K562 (cell line): ENCODE results near the gene RAB4B. TPM values are rescaled to one million over a fixed set of nuclear protein-coding genes. Genes with fewer than 3 reads are reported as not detected.

Experiments
- BACH1 ChIP-seq: fragments of 200-800 bp; sonication (Bioruptor generic); IDR thresholded peaks from 2 replicates; pipeline ENCODE4 v1.6.1; 2016; ENCODE audit warnings: missing genetic modification characterization, missing compliant biosample characterization
- CBX5 ChIP-seq: IDR thresholded peaks from 2 replicates; pipeline ENCODE4 v1.6.1; 2014; ENCODE audit warnings: low read depth, borderline replicate concordance
- CHD1 ChIP-seq: fragments of 200-600 bp; sonication (generic); IDR thresholded peaks from one replicate; pipeline ENCODE4 v1.6.1; 2012; ENCODE audit warnings: mild to moderate bottlenecking, moderate library complexity, low read length, inconsistent platforms
- DIDO1 ChIP-seq: fragments of 450-650 bp; IDR thresholded peaks from 2 replicates; pipeline ENCODE4 v1.6.1; 2016; ENCODE audit warnings: low read depth, missing biosample characterization, missing genetic modification characterization
- EP300 ChIP-seq: IDR thresholded peaks from 2 replicates; pipeline ENCODE4 v1.6.1; 2012; ENCODE audit warnings: low read length, improper control_type of control experiment
- FUS ChIP-seq: fragments of 200-400 bp; formaldehyde crosslinking; optimal IDR thresholded peaks from 2 replicates; pipeline ENCODE3; 2017; ENCODE audit warnings: low read depth, low read length
- HNRNPH1 ChIP-seq: fragments of 200-400 bp; formaldehyde crosslinking; optimal IDR thresholded peaks from 2 replicates; pipeline ENCODE3; 2017; ENCODE audit warnings: low read depth, mild to moderate bottlenecking, low read length, moderate library complexity
- KAT8 ChIP-seq: fragments of 450-650 bp; IDR thresholded peaks from 2 replicates; pipeline ENCODE4 v1.6.1; 2016; ENCODE audit warnings: low read depth, mild to moderate bottlenecking
- KDM1A ChIP-seq, 2 experiments: fragments of 450-650 bp; IDR thresholded peaks; 2 replicates each; pipeline ENCODE4 v1.6.1; 2016; ENCODE audit warnings: mild to moderate bottlenecking in 2 of 2
- MBD2 ChIP-seq: sonication (generic); IDR thresholded peaks from 2 replicates; pipeline ENCODE4 v1.6.1; 2016; ENCODE audit warnings: low read depth, borderline replicate concordance
- MCM5 ChIP-seq: fragments of 450-650 bp; IDR thresholded peaks from 2 replicates; pipeline ENCODE4 v1.6.1; 2016; ENCODE audit warnings: low read depth
- NBN ChIP-seq: fragments of 450-650 bp; IDR thresholded peaks from 2 replicates; pipeline ENCODE4 v1.6.1; 2016; ENCODE audit warnings: low read depth, mild to moderate bottlenecking
- NR1H2 ChIP-seq: sonication (generic); formaldehyde crosslinking; IDR thresholded peaks from 2 replicates; pipeline ENCODE4 v1.4.0; 2020; ENCODE audit warnings: mild to moderate bottlenecking, missing genetic modification reagents
- POLR2H ChIP-seq: IDR thresholded peaks from 2 replicates; pipeline ENCODE4 v1.6.1; 2016; ENCODE audit warnings: missing genetic modification characterization, low read depth, mild to moderate bottlenecking, control low read depth, missing compliant biosample characterization, moderate library complexity
- PYGO2 ChIP-seq: fragments of 450-650 bp; IDR thresholded peaks from 2 replicates; pipeline ENCODE4 v1.6.1; 2016; ENCODE audit warnings: mild to moderate bottlenecking, missing genetic modification characterization, moderate library complexity, missing compliant biosample characterization
- RUNX1 ChIP-seq: sonication (generic); IDR thresholded peaks from 2 replicates; pipeline ENCODE4 v1.6.1; 2016; ENCODE audit warnings: antibody characterized with exemption, low read depth
- SAFB ChIP-seq: fragments of 200-400 bp; formaldehyde crosslinking; IDR thresholded peaks from 2 replicates; pipeline ENCODE4 v1.6.1; 2017; ENCODE audit warnings: low read depth, low read length, borderline replicate concordance
- STAG1 ChIP-seq: sonication (generic); formaldehyde crosslinking; IDR thresholded peaks from 2 replicates; pipeline ENCODE4 v1.5.0; 2020; ENCODE audit warnings: missing genetic modification reagents, borderline replicate concordance
- TAF15 ChIP-seq: fragments of 200-400 bp; formaldehyde crosslinking; IDR thresholded peaks from 2 replicates; pipeline ENCODE4 v1.6.1; 2017; ENCODE audit warnings: mild to moderate bottlenecking, low read depth, low read length, moderate library complexity
- TCF3 ChIP-seq: sonication (generic); formaldehyde crosslinking; IDR thresholded peaks from 2 replicates; pipeline ENCODE4 v1.4.0; 2020; ENCODE audit warnings: mild to moderate bottlenecking, missing genetic modification reagents
- ZKSCAN8 ChIP-seq: fragments of 200-800 bp; sonication (Bioruptor generic); IDR thresholded peaks from 2 replicates; pipeline ENCODE4 v1.6.1; 2016; ENCODE audit warnings: missing genetic modification characterization, missing compliant biosample characterization
- ZNF140 ChIP-seq: fragments of 250-450 bp; sonication (Bioruptor Pico); IDR thresholded peaks from 2 replicates; pipeline ENCODE4 v1.8.0; 2021; ENCODE audit warnings: moderate library complexity, mild to moderate bottlenecking, inconsistent platforms
- ZNF561 ChIP-seq: fragments of 450-650 bp; formaldehyde crosslinking; conservative IDR thresholded peaks from 2 replicates; pipeline ENCODE4 v1.4.0; 2020; ENCODE audit warnings: mild to moderate bottlenecking, moderate library complexity
- ZNF584 ChIP-seq: fragments of 200-800 bp; sonication (Bioruptor generic); IDR thresholded peaks from 2 replicates; pipeline ENCODE4 v1.6.1; 2016; ENCODE audit warnings: low read depth, mild to moderate bottlenecking, missing genetic modification characterization, missing compliant biosample characterization
- ZNF699 ChIP-seq: fragments of 250-450 bp; sonication (Bioruptor Pico); IDR thresholded peaks from 2 replicates; pipeline ENCODE4 v1.8.0; 2021; ENCODE audit warnings: mild to moderate bottlenecking, moderate library complexity; ENCODE audit not compliant: insufficient replicate concordance
- polyA plus RNA-seq, 8 experiments: library from polyadenylated mRNA; depleted of rRNA in 4 of 8; stranded (reverse) in 5 of 8; unstranded in 3 of 8; fragments of >200 nt; fragmentation: Nextera tagmentation in 2 of 8; fragmentation: Illumina TruSeq in 1 of 8; extraction: Ambion mirVana in 2 of 8; extraction: Trizol in 1 of 8; gene quantifications; 2 replicates each; pipeline versions ENCODE4 v1.2.1 to v1.2.3, GENCODE V29; 2011 to 2014; ENCODE audit warnings: inconsistent platforms in 1 of 8, missing spikeins in 1 of 8
- total RNA-seq, 7 experiments: library from RNA; depleted of rRNA in 6 of 7; stranded (reverse); fragments of >200 nt in 6 of 7; fragmentation: Illumina TruSeq in 2 of 7; extraction: Trizol in 2 of 7; gene quantifications; 2 replicates each; pipeline versions ENCODE4 v1.2.1 to v1.2.3, GENCODE V29; 2011 to 2021; ENCODE audit warnings: low replicate concordance in 1 of 7
- TF ChIP-seq, protein P1 (sequence below): IDR thresholded peaks from 2 replicates; pipeline ENCODE4 v1.6.1; 2011; ENCODE audit not compliant: insufficient read length; ENCODE audit errors: extremely low read depth
- TF ChIP-seq, protein P2 (sequence below): fragments of 450-650 bp; IDR thresholded peaks from 2 replicates; pipeline ENCODE4 v1.7.0; 2016; ENCODE audit warnings: borderline replicate concordance
- TF ChIP-seq, protein P3 (sequence below): sonication (generic); formaldehyde crosslinking; IDR thresholded peaks from 2 replicates; pipeline ENCODE4 v1.8.0; 2022; ENCODE audit warnings: missing genetic modification reagents, mild to moderate bottlenecking, borderline replicate concordance

The RAB4B gene
- total and polyA plus RNA-seq, 9 of the 15 experiments (the other 6 are each of a cell fraction or from before 2014, with no cell fraction given): 0.28 to 20.4 (median 9.0) TPM

DNA sequence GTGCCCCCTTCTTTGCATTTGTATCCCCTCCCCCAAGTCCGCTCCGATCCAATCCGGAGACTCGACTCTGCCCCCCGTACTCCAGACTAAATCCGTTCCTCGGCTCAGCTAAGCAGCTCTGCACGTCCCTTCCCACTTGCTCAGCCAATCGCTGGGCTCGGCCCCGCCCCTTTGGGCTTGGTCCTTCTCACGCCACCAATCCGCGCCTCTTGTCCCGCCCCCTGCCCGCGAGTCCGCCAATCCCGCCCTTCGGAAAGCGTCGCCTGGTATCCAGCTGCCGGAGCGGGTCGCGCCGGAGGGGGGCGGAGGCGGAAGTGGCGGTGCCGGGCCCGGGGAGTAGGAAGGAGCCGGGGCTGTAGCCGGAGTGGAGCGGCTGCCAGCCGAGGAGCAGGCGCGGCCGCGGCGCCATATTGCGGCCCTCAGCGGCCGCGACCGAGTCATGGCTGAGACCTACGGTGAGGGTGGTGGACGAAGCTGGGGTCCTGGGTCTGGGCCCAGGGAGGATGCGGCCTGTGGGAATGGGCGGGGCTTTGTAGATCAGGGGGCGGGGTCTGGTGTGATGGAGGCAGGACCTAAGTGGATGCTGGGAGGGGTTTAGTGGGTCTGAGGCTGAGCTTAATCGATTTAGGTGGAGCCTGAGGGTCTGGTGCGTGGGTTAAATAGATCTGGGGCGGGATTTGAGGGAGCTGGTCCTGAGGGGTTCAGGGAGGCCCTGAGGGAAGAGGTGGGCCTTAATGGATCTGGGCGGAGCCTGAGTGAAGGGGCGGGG is at the start of gene RAB4B (continued):
- TF ChIP-seq BACH1 (tag) (no peak), NBN (no peak), FUS (no peak), CHD1 (no peak), DIDO1 (tag) (0 out of 2 replicates have a peak, but pooled peaks have one; percentile 0), MCM5 (no peak), KDM1A (IDR thresholded peaks at IDR 0.05) (no peak; a peak in 1 of 4 replicates), ZNF584 (CRISPR knock-in tag) (no peak), POLR2H (peak; percentile 44; the same call in 1 of the 2 replicates), ZKSCAN8 (no peak), CBX5 (no peak), ZNF699 (CRISPR knock-in tag) (no peak), ZNF140 (CRISPR knock-in tag) (no peak), TAF15 (no peak), NR1H2 (CRISPR knock-in tag) (peak; percentile 37; the same call in 1 of the 2 replicates), RUNX1 (no peak), ZNF561 (CRISPR knock-in tag) (no peak), MBD2 (peak; percentile 99), EP300 (no peak), TCF3 (0 out of 2 replicates have a peak, but pooled peaks have one; percentile 28), PYGO2 (tag) (no peak), KAT8 (no peak), HNRNPH1 (no peak), SAFB (no peak), STAG1 (CRISPR knock-in tag) (no peak)
- TF ChIP-seq, protein P1, sequence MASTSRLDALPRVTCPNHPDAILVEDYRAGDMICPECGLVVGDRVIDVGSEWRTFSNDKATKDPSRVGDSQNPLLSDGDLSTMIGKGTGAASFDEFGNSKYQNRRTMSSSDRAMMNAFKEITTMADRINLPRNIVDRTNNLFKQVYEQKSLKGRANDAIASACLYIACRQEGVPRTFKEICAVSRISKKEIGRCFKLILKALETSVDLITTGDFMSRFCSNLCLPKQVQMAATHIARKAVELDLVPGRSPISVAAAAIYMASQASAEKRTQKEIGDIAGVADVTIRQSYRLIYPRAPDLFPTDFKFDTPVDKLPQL: no peak
- TF ChIP-seq, protein P2, sequence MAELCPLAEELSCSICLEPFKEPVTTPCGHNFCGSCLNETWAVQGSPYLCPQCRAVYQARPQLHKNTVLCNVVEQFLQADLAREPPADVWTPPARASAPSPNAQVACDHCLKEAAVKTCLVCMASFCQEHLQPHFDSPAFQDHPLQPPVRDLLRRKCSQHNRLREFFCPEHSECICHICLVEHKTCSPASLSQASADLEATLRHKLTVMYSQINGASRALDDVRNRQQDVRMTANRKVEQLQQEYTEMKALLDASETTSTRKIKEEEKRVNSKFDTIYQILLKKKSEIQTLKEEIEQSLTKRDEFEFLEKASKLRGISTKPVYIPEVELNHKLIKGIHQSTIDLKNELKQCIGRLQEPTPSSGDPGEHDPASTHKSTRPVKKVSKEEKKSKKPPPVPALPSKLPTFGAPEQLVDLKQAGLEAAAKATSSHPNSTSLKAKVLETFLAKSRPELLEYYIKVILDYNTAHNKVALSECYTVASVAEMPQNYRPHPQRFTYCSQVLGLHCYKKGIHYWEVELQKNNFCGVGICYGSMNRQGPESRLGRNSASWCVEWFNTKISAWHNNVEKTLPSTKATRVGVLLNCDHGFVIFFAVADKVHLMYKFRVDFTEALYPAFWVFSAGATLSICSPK: no peak
- TF ChIP-seq, protein P3, sequence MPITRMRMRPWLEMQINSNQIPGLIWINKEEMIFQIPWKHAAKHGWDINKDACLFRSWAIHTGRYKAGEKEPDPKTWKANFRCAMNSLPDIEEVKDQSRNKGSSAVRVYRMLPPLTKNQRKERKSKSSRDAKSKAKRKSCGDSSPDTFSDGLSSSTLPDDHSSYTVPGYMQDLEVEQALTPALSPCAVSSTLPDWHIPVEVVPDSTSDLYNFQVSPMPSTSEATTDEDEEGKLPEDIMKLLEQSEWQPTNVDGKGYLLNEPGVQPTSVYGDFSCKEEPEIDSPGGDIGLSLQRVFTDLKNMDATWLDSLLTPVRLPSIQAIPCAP (CRISPR knock-in tag): no peak
